ENCODE measurements around the gene TAGAP. TPM values are rescaled to one million over a fixed set of nuclear protein-coding genes. Genes with fewer than 3 reads are reported as not detected.

The TAGAP gene
- polyA plus RNA-seq, 4 donors, result 0.45 to 2.6 (median 0.66) TPM

DNA sequence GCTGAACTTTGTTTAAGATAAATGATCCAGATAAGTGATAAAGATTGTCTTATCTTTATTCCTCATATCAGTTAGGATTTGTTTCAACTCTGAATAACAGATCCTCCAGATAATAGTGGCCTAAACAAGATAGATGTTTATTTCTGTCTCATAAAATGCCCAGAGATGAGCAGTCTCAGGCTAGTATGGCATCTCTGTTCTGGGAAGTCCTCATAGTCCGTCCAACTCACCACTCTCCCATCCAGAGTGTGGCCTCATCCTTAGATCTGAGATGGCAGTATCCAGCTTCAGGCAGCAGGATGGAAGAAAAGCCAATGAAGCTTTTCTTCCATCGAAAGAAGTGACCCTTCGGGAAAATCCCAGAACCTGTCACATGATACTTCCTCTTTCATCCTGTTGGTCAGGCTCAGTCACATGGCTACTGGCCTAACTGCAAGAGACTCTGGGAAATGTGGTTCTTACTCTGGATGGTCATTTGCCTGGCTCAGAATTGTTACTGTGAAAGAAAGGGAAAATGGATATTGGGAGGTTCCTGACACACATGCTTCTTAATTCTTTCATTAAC is 29.4 kb upstream of the TAGAP start:
- DNase-seq (ENCODE audit: low read depth in 4 of 4, low spot score in 3 of 4), result no peak

DNA sequence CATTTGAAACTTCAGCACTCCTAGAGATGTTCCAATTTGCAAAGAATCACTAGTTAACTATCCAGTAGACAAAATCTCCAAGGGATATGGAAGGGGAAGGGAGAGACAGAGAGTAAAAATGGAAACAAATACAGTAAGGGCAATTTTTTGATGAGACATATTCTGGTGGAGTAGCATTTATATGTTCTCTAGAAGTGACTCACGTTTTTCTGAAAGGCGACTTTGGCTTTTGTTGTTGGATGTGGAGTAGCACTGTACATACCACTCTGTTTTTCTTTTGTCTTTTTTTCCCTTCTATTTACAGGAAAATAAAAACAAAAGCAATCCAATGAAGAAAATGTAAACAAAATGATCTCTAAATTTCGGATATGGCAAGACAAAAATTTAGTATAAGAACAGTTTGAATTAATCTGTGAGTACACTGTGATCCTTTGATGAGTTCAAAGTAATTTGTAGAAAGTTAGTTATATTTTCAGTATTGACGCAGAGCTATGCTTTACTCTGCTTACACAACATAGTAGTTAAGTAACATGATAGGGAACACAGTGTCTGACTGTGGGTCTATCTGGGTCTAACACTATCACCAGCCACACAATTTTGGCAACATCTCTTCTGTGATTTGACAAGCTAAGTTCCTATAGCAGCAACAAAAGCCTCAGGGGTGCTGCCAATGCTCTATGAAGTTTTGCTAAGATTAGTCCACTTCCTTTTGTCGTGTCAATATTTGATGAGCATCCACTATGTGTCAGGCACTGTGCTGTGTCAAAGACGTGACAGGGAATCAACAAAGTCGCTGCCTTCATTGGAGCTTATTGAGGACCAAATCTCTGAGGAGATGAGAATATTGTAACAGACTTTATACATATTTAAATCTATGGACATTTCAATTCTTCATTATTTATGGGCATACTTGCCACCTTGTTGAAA is 27.3 kb upstream of the TAGAP start:
- no peak for DNase-seq (ENCODE audit: low read depth in 4 of 4, low spot score in 3 of 4)

DNA sequence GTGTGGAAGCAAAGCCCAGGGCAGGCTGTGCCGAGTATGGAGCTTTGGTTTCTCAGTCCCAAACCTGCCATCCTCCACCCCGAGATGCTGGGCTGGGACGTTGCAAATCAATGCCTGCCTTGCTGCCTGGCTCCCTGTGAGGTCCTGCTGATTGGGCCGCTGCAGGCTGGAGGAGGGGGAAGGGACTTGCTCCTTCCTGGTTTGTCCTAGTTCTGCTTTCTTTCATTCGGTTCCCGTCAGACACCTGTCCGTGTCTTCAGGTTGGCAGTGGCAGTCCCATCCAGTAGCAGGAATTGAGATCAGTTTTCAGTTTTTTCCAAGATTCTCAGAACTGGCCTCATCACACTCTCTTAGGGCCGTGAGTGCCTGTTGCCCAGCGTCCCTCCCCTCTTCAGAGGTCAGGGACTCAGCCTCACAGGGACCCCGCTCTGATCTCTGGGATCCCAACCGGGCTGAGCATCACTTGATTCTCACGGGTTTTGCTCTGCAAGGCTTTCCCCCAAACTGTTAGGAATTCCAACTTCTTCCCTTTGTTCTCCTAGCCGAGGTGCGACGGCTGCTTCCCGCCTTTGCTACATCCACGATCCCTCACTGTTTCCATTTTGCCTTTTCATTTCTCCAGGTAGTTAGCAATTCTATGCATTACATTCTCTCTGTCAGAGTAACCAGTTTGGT is 24.2 kb upstream of the TAGAP start:
- DNase-seq (ENCODE audit: low read depth in 4 of 4, low spot score in 3 of 4), result no peak

DNA sequence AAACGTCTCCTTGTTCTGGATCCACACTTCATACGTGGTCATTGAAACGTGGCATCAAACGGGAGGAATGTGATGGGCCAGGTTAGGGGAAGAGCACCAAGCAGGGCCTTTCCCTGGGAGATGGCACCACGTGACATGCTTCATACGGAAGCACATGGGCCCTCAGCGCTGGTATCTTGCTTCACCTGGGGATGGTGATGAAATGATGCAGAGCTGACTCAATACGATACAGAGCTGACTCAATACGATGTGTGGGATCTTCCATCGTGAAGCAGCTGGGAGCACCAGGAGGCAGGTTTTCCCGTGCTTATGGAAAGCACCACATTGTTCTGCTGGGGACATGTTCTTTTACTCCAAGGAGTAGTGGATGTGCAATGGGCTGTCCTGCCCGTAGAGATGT is 22.5 kb upstream of the TAGAP start:
- DNase-seq (ENCODE audit: low read depth in 4 of 4, low spot score in 3 of 4), result no peak

DNA sequence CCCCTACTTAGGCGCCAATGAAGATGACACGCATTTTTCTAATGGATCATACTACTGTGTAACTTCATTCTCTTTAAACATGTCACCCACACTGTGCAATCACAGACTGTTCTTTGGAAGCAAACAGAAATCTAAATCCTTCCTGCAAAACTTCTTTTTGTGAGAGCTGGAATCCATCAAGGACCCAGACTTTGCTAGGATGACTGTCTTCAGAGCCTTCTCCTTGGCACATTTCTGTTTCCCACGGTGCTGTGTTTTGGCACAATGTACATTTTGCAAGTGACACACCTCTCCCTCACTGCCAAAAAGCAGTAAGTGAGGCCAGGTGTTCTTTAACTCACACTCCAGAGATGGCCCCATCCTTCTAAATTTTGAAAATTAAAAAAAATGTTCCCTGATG is 21.7 kb upstream of the TAGAP start:
- no peak for DNase-seq (ENCODE audit: low read depth in 4 of 4, low spot score in 3 of 4)

DNA sequence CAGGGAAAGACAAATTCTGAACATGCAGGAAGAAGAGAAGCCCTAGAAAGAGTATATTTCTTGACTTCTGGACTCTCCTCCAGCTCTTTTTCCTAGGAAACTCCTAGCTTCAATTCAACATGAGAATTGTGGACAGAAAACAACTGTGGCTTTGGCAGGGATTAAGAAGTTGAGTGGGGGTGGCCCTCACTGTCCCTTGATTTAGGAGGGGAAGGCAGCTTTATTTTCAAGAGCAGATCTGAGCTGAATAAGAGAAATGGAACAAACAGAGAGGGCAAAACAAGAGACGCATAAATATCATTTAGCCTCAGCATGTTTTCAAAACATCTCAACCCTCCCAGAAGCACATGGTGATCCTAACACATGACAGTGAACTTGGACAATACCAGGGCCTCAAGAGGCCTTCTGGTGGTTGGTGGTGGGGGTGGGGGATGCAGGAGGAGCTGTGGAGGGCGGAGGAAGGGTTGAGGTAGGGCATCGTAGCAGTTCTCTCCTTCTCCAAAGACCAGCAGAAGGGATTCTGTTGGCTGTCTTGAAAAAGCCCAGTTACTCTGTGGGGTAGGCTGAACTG is 21.1 kb upstream of the TAGAP start:
- DNase-seq (ENCODE audit: low read depth in 4 of 4, low spot score in 3 of 4), result peak in 1 of 4 donors; percentile 45

DNA sequence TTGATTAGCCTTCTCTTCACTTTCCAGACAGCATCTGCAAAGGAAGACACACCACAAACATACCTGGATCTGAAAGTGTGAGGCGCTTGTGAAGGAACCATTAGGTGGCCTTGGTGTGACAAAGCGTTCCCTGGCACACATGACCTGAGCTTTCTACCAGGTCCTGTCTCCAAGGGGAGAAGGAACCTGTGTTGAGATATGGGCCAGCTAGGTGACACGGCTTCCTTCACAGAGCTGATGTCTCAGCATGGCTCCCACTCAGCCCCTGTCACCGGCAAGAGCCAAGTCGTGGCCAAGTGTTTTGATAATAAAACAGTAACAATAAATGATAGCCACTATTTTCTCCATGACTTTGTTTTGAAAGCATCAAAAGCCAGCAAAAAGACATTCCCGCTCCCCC is 20.3 kb upstream of the TAGAP start:
- no peak for DNase-seq (ENCODE audit: low read depth in 4 of 4, low spot score in 3 of 4)

DNA sequence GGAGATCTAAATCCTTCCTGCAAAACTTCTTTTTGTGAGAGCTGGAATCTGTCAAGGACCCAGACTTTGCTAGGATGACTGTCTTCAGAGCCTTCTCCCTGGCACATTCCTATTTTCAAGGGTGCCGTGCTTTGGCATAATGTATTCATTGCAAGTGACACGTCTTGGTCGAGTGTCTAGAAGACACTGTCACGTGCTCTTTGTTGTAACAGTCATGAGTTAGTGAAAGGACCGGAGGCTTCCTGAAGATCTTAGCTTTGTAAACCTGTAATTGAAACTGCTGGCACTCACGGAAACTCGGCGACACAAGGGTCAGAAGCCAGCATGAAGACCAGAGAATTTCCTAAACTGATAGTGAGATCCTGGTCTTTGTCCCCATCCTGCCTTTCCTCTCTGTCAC is 19.7 kb upstream of the TAGAP start:
- no peak for DNase-seq (ENCODE audit: low read depth in 4 of 4, low spot score in 3 of 4)

DNA sequence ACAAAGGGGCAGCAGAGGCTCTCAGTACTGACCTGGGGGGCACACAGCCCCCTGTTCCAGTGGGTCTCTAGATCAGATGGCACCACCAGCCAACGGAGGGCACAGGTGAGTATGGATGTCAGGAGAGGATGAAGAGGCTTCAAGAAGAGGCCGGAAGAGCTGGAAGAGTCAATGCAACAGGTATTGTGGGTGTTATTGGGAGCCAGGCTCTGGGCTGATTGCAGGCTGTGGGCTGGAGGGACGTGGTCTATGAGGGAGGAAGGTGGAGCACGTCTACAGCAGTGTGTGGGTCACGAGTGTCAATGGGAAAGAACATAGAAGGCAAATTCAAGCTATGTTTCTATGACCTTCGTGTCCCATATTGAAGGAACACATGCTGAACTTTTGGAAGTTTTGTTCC is 18.8 kb upstream of the TAGAP start:
- no peak for DNase-seq (ENCODE audit: low read depth in 4 of 4, low spot score in 3 of 4)

DNA sequence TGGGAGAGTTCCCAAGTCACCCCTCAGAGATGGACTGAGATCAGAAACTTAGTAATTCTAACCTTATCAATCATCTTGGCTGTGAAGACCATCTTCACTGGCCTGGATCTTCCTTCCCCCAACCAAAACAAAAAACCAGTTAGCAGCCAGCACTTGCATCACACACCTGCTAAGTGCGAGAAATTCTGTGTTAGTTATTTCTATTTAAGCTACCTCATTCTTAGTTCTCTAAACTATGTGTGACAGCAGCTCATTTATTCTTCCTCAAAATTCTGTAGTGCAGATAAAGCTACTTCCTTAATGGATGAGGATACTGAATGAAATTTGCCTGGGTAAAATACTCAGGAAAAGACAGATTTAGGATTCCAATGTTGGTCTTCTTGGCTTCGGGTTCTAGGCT is 18.2 kb upstream of the TAGAP start:
- no peak for DNase-seq (ENCODE audit: low read depth in 4 of 4, low spot score in 3 of 4)

DNA sequence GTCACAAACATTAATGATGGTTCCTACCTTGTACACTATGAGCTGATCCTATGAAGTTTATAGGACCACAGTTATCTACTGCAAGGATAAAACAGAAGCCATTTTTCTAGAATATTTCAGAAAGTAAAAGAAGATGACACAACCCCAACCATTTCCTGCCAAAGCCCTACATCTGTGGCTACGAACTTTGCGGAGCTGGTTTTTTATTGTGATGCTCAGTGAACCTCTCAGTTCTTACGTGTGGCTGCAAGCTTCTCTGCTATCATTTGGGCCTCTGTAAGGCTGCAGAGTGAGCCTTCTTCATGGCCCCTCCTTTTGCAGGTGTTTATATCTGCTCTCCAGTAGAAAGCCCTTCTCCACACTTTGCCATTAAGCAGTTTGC is 17.8 kb upstream of the TAGAP start:
- DNase-seq (ENCODE audit: low read depth in 4 of 4, low spot score in 3 of 4), result no peak

DNA sequence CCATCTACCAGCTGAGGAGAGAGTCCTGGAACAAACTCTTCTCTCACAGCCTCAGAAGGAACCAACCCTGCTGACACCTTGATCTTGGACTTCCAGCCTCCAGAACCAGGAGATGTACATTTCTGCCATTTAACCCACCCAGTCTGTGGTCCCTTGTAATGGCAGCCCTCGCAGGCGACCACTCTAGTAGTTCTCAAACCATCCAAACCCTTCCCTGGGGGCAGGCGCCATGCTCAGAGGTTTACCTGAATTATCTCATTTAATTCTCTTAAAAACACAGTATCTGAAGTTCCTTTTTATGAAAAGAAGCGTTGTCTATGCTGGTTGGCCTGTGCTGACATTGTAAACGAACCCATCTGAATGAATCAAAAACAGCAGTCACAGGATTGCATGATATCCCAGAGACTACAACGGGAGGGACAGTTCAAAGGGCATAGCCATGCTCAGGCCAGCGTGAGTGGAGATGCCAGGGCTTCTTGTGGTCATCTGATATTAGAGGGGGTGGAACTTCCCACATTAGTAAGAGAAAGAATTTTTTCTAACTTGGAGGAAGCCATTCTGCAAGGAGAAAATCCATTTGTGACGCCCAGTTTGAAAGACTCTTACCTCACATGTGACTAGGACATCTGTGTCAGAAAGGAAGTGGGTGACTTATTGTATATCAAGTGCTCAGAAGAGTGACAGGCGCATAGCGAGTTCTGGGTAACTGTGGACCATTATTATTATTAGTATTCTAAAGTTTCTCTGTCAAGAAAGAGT is 17.2 kb upstream of the TAGAP start:
- DNase-seq (ENCODE audit: low read depth in 4 of 4, low spot score in 3 of 4), result no peak

DNA sequence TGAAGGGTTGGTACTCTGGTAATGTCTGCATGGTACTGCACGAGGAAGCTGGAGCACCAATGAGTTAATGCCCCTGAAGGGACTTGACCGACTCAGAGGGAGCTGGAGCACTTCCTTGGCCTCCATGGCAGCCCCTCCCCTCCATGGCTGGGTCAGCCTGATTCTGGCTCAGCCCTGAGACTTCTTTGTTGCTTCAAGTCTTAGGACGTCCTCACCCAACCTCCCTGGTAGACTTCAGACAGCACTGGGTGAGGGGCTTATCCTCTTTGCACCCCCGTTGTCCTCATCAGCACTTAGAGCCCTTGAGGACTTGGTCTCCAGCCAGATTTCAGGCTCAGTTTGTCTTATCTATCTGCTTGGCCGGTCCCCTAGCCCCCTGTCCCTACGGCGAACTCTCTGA is 16.4 kb upstream of the TAGAP start:
- no peak for DNase-seq (ENCODE audit: low read depth in 4 of 4, low spot score in 3 of 4)

DNA sequence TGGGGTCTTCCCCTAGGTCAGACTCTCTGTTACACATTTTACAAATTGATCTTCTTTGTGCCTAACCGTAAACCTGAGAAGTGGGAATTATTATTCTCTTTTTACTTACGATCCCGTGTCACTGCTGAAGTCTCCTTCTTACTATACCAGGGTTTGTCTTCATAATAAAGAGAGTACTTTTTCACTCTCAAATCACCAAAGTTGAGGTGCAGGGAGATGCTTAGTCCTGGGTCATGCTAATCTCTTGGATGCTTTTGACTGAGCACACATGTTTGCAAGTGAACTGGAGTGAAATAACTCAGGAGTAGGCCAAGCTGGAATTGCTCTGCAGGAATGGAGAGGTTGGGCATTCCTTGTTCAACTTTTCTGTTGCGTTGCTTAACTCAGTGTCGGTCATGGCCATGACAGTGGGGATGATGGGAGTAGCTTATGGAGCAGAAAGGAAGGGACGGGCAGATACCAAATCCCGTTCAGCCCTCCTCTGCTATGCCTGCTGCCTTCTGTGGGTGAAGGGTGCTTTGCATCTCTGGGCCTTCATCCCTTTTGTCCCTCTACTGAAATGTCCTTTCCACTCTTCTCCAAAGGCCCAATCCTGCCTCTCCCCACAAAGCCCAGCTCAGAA is 15.2 kb upstream of the TAGAP start:
- no peak for DNase-seq (ENCODE audit: low read depth in 4 of 4, low spot score in 3 of 4)

DNA sequence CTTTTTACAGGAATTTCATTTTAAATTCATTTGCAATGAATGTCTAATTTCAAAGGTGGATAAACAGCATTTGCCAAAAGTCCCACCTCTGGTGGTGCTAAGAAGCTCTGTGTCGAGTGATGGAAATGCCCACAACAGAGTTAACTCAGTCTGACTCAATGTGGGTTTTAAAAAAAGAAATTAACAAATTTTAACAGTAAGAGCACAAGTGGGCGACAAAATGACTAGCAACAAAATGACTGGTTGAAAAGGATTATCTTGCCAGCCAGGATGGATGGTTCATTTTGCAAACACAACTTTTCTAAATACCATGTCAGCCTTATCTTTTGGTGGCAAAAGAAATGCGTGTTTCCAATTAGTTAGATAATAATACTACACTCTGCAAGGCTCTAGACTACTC is 14.3 kb upstream of the TAGAP start:
- DNase-seq (ENCODE audit: low read depth in 4 of 4, low spot score in 3 of 4), result no peak

DNA sequence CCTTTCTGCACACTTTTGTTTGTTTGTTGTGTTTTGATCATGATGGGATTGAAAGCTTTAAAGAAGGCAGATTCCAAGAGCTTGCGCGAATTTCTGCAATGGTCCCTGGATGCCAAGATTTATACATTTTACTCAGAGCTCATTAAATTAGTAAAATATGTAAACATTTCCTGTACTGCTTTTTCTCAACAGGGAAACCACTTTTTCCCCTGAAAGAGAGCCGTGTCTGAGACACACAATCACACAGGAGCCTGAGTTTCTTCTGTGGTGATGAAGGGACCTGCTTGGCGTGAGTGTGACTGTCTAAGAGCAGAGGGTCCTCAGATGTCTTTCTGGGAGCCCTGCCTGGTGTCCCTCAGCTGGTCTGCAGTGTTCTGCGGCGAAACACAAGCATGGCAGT is 12.1 kb upstream of the TAGAP start:
- no peak for DNase-seq (ENCODE audit: low read depth in 4 of 4, low spot score in 3 of 4)

DNA sequence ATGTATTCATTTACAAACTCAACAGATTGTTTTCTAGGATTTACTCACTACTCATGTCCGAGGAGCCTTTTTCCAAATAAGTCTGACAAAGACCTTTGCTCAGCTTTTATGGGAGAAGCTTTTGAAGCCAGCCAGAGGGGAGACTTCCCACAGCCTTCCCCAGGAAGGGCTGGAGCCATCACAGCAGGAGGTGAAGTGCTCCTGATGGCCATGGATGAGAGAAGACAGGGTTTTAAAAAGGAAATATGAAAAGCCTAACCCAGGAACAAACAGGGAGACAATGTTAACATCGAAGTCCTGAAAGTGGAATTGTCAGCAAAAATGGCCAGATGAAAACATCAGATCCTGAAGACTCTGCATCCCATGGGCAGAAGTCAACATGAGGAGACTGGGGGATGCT is 11.6 kb upstream of the TAGAP start:
- DNase-seq (ENCODE audit: low read depth in 4 of 4, low spot score in 3 of 4), result no peak

DNA sequence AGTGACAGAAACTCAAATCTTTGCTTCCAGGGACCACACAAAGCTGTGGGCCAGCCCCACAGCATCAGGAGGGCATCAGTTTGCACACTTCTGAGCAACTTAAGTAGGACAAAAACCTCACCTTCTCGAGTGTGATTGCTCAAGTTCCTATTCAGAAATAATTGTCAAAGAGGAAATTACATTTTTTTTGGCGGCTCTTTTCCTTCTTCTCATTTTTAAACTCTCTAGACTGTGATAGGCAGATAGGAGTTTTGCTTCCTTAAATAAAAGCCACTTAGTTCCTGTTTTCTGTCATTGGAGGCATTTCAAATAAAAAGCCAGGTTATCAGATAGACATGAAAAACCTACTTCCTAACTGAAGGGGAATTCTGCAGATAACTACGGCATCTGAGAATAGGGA is 11.2 kb upstream of the TAGAP start:
- DNase-seq (ENCODE audit: low read depth in 4 of 4, low spot score in 3 of 4), result no peak

DNA sequence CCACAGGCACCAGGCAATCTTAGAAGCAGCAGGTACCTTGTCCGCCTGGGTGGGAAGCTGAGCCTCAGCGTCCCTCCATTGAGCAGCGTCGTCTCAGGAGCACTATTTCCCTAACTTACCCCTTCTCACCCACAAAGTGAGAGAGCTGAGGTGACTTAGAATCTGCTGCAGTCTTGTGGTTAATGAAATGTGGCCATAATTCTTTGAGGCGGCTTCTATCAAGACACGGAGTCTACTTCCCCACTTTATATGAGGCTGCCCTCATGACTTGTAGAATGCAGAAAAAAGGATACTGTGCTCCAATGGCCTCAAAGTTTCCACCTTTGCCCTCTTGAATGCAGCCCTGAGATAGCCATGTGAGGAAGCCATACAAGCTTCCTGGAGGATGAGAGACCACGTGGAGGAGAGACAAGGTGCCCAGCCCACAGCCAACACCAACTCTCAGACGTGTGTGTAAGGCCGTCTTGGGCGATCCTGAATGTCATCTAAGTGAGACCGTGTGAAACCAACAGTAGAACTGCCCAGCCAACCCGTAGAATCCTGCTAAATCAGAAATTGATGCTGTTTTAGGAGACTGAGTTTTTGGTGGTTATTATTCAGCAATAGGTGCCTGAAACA is 9.1 kb upstream of the TAGAP start:
- DNase-seq (ENCODE audit: low read depth in 4 of 4, low spot score in 3 of 4), result no peak

DNA sequence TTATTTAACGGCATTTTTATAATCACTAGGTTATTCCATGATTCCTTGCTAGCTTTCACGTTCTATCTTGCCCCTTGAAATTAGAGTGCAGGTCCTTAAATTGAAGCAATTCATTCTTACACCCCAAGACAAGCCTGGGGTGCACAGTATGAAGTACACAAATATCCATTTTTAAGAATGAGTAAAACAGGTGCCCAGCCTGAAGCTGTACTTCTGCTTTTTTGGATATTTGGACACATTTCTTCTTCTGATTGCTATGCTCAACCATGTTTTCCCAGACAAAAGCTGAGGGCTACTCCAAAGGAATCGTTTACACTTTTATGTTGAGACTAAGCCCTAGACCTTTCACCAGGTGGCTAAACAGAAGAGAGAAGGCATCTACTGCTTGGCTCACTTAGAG is 7.9 kb upstream of the TAGAP start:
- DNase-seq (ENCODE audit: low read depth in 4 of 4, low spot score in 3 of 4), result no peak

Measured in left renal pelvis (tissue), 4 donors.